Activated CD4-positive, alpha-beta memory T cell treated with anti-CD3 and anti-CD28 coated beads for 36 hours (primary cell): ENCODE measurements around the gene BCL2. TPM values are rescaled to one million over a fixed set of nuclear protein-coding genes. Genes with fewer than 3 reads are reported as not detected.

Experiments
- CTCF ChIA-PET: fragments of 350-600 bp; sonication (Branson Sonifier 250); formaldehyde crosslinking; loops from one replicate; lab custom pipeline; 2021; ENCODE audit warnings: antibody characterized with exemption, inconsistent platforms; lab: Charles Lee
- POLR2A ChIA-PET: fragments of 350-600 bp; sonication (Branson Sonifier 250); formaldehyde crosslinking; loops from one replicate; lab custom pipeline; 2021; ENCODE audit warnings: antibody characterized with exemption; lab: Charles Lee
- DNase-seq: peaks from one replicate; pipeline ENCODE4 v3.0.0-alpha.2; 2020
- H3K27ac Mint-ChIP-seq: one replicate; pipeline ENCODE4 v1.8.0; 2021; ENCODE audit warnings: mixed read lengths
- H3K27me3 Mint-ChIP-seq: one replicate; pipeline ENCODE4 v1.8.0; 2021; ENCODE audit warnings: mixed read lengths
- H3K36me3 Mint-ChIP-seq: one replicate; pipeline ENCODE4 v1.8.0; 2021; ENCODE audit warnings: mixed read lengths
- H3K4me1 Mint-ChIP-seq: one replicate; pipeline ENCODE4 v1.8.0; 2021; ENCODE audit warnings: low read depth, mixed read lengths
- H3K4me3 Mint-ChIP-seq: one replicate; pipeline ENCODE4 v1.8.0; 2021; ENCODE audit warnings: mild to moderate bottlenecking, mixed read lengths
- H3K9me3 Mint-ChIP-seq: one replicate; pipeline ENCODE4 v1.8.0; 2021; ENCODE audit warnings: mixed read lengths
- intact Hi-C: fragments of 100-400 bp; cut with micrococcal nuclease; formaldehyde crosslinking; loops from one replicate; pipeline ENCODE4 v1.15.1; 2023
- total RNA-seq, 2 experiments: library from RNA; stranded (reverse); gene quantifications; one replicate each; pipeline ENCODE4 v1.2.3, GENCODE V29; 2021

BCL2 gene
- total RNA-seq, 2 experiments from 2014 or later, result 66.9 to 67.9 TPM

DNA sequence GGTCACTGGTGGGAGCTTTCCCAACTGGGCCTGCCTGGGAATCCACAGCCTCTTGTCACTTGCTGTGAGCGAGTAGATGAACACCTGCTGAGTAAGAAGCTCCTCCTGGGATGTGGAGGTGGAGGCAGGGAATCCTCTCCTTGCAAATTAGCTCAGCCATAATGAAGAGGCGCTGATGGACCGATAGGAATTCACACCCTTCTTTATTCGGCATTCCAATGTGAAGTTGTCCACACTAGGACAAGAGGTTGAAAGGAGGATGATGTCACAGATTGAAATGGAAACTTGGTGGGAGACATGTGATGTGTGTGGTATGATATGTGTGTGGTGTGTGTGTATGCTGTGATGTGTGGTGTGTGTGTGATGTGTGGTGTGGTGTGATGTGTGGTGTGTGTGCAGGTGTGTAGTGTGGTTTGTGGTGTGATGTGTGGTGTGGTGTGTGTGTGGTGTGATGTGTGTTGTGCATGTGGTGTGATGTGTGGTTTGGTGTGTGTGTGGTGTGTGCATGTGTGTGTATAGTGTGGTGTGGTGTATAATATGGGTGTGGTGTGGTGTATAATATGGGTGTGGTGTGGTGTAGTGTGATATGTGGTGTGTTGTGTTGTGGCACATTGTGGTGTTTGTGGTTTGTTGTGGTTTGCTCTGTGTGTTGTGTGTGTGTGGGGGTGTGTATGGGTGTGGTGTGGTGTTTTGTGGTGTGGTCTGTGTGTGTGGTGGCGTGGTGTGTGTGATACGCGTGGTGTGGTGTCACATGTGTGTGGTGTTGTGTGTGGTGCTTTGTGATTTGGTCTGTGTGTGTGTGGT, 216.4 kb downstream of the BCL2 start:
- no peak for DNase-seq
- Mint-ChIP-seq H3K36me3 (no peaks in the 10 kb centered on the region), H3K27me3 (peaks cover 3% of the 10 kb centered on the region), H3K9me3 (peaks cover 2% of the 10 kb centered on the region), H3K4me1 (peaks cover 56% of the 10 kb centered on the region), H3K27ac (no peak overlapping the region), H3K4me3 (peak overlapping the region; percentile 11)
- ChIA-PET CTCF (no interaction called here), POLR2A (interaction anchor here (0.6 to 0.7 kb wide), 2 partner anchors 25 to 61 kb away, joined by 3 to 4 read pairs; no protein-coding TSS in a partner anchor)
- intact Hi-C loops, result no loop called here

DNA sequence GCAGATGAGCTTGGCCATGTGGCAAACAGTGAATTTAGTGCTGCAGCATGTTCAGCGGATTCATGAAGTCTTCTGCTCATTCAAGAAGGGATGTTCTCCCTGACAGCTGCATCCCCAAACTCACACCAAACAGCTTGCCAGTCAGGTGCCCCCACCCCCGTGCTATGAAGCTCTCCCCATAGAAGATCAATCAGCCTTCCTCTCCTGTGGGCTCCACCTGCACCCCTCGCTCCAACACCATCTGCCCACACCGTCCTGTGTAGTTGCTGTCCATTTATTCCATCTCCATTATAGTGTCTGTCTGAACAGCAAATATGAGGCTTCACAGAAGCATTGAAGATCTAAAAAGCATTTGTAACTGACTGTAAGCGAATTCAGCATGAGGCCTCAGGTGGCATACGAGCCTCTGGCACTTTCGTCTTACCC, 218.9 kb downstream of the BCL2 start:
- no peak overlapping the region for H3K4me3 Mint-ChIP-seq
- no peaks in the 10 kb centered on the region for H3K36me3 Mint-ChIP-seq
- peaks cover 43% of the 10 kb centered on the region for H3K4me1 Mint-ChIP-seq
- H3K9me3 Mint-ChIP-seq, result peaks cover 2% of the 10 kb centered on the region
- H3K27ac Mint-ChIP-seq, result no peak overlapping the region
- intact Hi-C loops, result no loop called here
- ChIA-PET POLR2A (no interaction called here), CTCF (interaction anchor here (1.2 to 1.5 kb wide), 2 partner anchors 77 to 217 kb away, joined by 3 read pairs; no protein-coding TSS in a partner anchor)
- H3K27me3 Mint-ChIP-seq, result peaks cover 5% of the 10 kb centered on the region
- DNase-seq, result no peak

DNA sequence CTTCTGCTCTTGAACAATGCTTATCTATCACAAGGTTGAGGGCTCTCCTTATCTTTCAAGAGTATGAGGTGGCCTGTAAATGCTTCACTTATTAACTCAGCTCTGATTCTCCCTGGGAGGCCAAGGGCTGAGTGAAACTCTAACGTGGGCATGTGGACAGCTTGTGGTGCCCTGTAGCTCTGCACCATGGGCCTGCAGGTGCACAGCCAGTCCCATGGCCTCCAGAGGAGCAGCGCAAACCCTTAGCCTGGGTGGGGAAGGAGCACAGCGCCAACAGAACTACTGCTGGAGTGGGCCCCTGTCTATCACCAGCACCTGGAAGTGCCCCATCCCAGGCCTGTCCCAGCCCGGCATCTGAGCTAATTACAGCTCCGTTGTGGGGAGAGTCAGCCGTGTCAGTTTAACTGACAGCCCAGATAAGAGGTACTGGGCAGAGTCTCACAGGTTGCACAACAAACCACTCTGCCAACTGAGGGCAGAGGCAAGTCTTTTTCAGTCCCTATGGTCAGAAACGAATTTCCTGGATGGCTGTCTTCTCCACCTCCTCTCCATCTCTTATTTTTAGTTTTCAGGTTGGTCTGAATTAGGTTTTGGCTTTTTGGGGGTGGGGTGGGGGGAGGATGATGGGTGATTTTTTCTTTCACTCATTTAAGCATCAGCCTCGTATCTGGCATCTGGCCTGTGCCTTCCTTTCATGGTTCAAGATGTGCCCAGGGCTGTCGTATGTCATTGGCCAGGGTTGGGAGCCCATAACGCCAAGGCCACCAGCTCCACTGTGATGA, 219.5 kb downstream of the BCL2 start:
- H3K27me3 Mint-ChIP-seq, result peaks cover 5% of the 10 kb centered on the region
- H3K36me3 Mint-ChIP-seq, result no peaks in the 10 kb centered on the region
- ChIA-PET CTCF (interaction anchor here (1.2 to 1.5 kb wide), 3 partner anchors 77 to 218 kb away, joined by 3 read pairs; no protein-coding TSS in a partner anchor), POLR2A (no interaction called here)
- intact Hi-C loops, result no loop called here
- H3K4me1 Mint-ChIP-seq, result peaks cover 43% of the 10 kb centered on the region
- H3K4me3 Mint-ChIP-seq, result no peak overlapping the region
- H3K9me3 Mint-ChIP-seq, result no peaks in the 10 kb centered on the region
- DNase-seq, result no peak
- H3K27ac Mint-ChIP-seq, result no peak overlapping the region

DNA sequence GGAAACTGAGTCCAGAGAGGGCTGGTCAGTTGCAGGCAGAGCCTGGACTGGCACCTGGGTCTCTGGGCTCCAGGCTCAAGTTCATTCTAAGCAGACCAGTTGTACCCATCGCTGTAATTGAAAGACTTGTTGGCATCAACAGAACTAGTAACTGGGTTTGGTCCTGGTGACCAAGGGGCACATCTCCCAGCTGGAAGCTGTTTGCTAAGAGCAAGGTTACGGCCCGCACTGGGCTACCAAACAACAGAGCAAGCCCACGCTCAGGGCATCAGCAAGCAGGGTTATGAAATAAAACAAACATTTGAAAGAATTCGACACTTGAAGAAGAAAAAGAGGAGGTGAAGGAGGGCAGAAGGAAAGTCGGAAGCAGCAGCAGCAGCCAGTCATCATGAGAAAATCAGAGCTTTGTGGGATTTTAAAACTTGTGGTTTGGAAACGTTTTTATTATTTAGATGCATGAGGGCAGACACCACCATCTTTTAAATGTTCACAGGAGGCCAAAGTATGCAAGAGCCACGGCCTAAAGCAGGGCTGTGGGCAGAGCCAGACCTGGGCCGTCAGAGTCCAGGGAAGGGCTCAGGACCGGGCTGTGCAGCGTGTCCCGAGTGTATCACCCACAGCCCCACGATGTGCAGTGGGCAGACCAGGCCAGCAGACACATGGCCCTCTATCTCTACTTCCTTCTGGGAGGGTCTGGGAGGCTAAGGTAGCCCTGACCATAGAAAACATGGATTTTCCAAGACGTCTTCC, 220.3 kb downstream of the BCL2 start:
- Mint-ChIP-seq H3K4me3 (no peak overlapping the region), H3K9me3 (no peaks in the 10 kb centered on the region), H3K36me3 (no peaks in the 10 kb centered on the region), H3K27ac (no peak overlapping the region), H3K27me3 (peaks cover 5% of the 10 kb centered on the region), H3K4me1 (peaks cover 43% of the 10 kb centered on the region)
- ChIA-PET POLR2A (no interaction called here), CTCF (interaction anchor here (1.5 kb wide), 1 partner anchor 82 kb away, joined by 3 read pairs; no protein-coding TSS in a partner anchor)
- intact Hi-C loops, result no loop called here
- DNase-seq, result no peak

DNA sequence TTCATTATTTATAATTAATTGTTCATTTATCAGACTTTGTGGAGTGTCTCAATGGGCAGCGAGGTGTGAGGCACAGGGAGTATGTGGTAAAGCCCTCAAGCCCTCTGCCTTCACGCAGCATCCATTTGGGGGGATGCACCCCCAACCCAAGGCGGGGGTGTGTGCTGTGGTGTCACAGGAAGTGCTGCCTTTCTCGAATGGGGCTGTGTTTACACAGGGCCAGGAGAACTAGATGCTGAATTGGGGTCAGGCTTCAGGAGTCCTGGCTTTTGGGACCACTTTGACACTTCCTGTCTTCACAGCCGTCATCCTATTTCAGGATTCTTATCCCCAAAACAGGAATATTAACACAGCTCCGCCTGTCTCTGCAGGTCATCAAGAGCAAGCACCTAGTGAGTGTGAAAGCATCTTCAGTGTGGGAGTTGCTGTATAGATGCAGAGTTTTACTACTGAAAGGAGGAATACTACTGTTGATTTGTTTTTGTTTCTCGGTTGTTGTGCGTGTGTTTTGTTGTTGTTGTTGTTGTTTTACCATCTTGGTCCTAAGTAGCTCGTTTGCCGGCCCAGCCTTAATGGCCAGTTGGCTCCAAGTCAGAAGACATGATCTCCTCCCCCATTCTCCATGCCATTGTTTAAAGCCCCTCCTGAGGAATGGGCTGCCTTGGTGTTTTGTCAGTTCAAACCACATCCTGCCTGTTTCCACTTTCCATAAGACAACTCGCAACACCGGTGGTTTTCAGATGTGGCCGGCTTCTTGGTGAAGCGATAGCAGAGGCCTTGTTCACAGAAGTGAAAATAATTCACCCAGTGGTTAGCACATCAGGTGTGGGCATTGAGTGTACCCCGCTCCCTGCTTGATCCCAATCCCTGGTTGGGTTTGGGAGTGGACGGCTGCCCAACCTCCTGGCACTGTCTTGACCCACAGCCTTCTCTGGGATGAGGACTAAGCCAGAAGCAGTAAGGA, 221.3 kb downstream of the BCL2 start:
- CTCF ChIA-PET, result interaction anchor here (0.6 to 1.5 kb wide), 2 partner anchors 9 to 81 kb away, joined by 3 read pairs; no protein-coding TSS in a partner anchor
- H3K36me3 Mint-ChIP-seq, result no peaks in the 10 kb centered on the region
- peaks cover 42% of the 10 kb centered on the region for H3K4me1 Mint-ChIP-seq

DNA sequence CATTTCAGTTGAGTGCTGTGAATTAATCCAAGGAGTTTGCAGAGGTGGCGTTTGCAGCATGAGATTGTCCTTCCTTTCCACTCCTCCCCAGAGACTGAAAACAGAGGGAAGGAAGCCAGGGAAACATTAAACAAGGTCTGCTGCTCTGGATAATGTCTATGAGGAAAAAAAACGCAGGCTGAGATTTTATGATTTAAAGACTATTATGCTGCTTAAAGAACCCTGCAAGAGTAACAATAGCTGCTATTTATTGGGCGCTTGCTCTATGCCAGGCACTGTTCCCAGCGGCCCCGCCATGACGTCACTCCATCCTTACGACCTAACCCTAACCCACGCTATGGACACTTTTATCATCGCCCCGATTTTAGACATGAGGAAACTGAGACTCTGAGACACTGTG, 222.4 kb downstream of the BCL2 start:
- Mint-ChIP-seq H3K36me3 (no peaks in the 10 kb centered on the region), H3K4me3 (no peak overlapping the region), H3K4me1 (peaks cover 38% of the 10 kb centered on the region), H3K9me3 (no peaks in the 10 kb centered on the region), H3K27me3 (peaks cover 5% of the 10 kb centered on the region), H3K27ac (no peak overlapping the region)
- intact Hi-C loops, result no loop called here
- DNase-seq, result no peak
- POLR2A ChIA-PET, result no interaction called here
- CTCF ChIA-PET, result interaction anchor here (1.8 kb wide), 1 partner anchor 80 kb away, joined by 6 read pairs; no protein-coding TSS in a partner anchor

More for the DNA sequence above, 221.3 kb downstream of the BCL2 start:
- Mint-ChIP-seq H3K4me3 (no peak overlapping the region), H3K9me3 (no peaks in the 10 kb centered on the region), H3K27me3 (peaks cover 5% of the 10 kb centered on the region), H3K27ac (no peak overlapping the region)
- intact Hi-C loops, result no loop called here
- DNase-seq, result peak; percentile 71
- POLR2A ChIA-PET, result no interaction called here

DNA sequence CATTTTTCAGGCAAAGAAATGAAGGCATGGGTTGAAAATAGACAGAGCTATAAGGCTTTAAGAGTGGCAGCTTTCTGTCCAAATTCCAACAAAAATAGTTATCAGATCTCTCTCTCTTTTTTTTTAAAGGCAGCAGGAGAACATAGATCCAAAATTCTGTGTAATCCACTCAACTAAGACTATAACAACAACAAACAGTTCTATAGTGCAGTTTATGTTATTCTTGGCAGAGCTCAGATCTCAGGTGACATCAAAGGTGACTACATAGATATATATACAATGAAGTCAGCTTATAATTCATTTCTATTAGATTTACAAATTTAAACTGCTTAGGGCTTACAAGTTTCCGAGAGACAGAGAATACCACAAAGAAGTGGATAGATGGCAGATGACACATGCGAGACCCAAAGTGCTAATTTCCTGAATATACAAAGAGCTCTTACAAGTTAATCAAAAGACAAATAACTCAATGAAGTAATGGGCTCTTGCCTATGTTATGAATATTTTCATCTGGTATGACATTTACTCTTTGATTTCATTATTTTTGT, 223.2 kb downstream of the BCL2 start:
- CTCF ChIA-PET, result interaction anchor here (1.3 to 1.8 kb wide), 2 partner anchors 11 to 80 kb away, joined by 3 to 6 read pairs; no protein-coding TSS in a partner anchor
- H3K9me3 Mint-ChIP-seq, result no peaks in the 10 kb centered on the region
- intact Hi-C loops, result no loop called here

DNA sequence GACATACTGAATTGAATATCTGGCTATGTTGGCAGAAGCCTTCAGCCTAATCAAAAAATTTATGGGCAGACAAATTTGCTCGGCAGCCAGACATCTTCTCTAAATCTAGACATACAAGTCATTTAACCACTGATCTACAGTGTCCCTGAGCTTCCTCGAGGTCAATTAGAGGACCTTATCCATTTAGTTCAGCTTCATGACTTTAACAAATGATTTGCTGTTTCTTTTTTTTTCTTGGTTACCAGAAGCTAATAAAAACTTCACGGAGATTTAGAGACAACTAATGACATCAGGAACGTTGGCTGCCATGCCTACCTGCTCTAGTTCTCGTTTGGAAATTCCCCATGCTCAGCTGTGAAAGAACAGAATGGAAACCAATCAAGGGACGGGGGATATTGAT, 223.8 kb downstream of the BCL2 start:
- DNase-seq, result no peak
- intact Hi-C loops, result no loop called here
- ChIA-PET CTCF (interaction anchor here (1.3 to 1.8 kb wide), 2 partner anchors 11 to 79 kb away, joined by 3 to 6 read pairs; no protein-coding TSS in a partner anchor), POLR2A (no interaction called here)
- Mint-ChIP-seq H3K27ac (no peak overlapping the region), H3K9me3 (no peaks in the 10 kb centered on the region), H3K36me3 (no peaks in the 10 kb centered on the region), H3K4me3 (no peak overlapping the region), H3K27me3 (peaks cover 4% of the 10 kb centered on the region), H3K4me1 (peaks cover 32% of the 10 kb centered on the region)

More for the DNA sequence above, 223.2 kb downstream of the BCL2 start:
- DNase-seq, result no peak
- POLR2A ChIA-PET, result no interaction called here
- no peak overlapping the region for H3K27ac Mint-ChIP-seq
- peaks cover 5% of the 10 kb centered on the region for H3K27me3 Mint-ChIP-seq
- no peak overlapping the region for H3K4me3 Mint-ChIP-seq
- H3K4me1 Mint-ChIP-seq, result peaks cover 34% of the 10 kb centered on the region
- H3K36me3 Mint-ChIP-seq, result no peaks in the 10 kb centered on the region

DNA sequence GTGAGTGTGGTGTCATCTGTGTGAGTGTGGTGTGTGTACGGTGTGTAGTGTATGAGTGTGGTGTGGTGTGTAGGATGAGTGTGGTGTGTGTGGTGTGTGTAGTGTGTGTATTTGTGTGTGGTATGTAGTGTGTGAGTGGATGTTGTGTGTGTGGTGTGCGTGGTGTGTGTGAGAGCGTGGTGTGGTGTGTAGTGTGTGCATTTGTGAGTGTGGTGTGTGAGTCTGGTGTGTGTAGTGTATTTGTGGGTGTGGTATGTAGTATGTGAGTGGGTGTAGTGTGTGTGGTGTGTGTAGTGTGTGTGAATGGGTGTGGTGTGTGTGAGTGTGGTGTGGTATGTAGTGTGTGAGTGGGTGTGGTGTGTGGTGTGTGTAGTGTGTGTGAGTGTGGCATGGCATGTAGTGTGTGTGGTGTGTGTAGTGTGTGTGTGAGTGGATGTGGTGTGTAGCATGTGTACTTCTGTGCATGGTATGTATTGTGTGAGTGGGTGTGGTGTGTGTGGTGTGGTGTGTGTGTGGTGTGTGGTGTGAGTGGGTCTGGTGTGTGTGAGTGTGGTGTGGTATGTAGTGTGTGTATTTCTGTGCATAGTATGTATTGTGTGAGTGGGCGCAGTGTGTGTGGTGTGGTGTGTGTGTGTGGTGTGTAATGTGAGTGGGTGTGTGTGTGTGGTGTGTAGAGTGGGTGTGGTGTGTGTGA, 227.8 kb downstream of the BCL2 start:
- ChIA-PET CTCF (no interaction called here), POLR2A (no interaction called here)
- Mint-ChIP-seq H3K27me3 (peaks cover 6% of the 10 kb centered on the region), H3K4me1 (no peaks in the 10 kb centered on the region), H3K27ac (no peak overlapping the region), H3K4me3 (no peak overlapping the region), H3K36me3 (no peaks in the 10 kb centered on the region), H3K9me3 (no peaks in the 10 kb centered on the region)
- intact Hi-C loops, result no loop called here
- no peak for DNase-seq

DNA sequence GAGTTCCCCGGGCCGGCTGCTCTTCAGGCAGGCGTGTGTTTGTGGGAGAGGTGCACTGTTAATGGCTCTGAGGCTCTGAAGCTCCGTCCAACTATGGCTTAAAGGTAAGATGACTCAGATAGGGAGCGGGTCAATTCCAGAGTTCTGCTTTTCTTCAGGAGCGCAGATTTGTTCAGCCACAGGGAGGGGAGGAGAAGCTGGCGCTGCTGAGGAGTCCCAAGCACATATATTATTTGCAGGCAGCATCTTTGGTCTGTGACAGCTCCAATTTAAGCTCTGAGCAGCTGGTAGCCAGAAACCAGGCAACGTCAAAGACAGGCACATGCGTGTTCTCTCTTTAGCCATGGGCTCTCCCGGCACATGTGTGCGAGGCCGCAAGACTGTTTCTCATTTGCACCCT, 229.2 kb downstream of the BCL2 start:
- DNase-seq, result no peak
- Mint-ChIP-seq H3K4me1 (peaks cover 2% of the 10 kb centered on the region), H3K27me3 (peaks cover 4% of the 10 kb centered on the region), H3K9me3 (no peaks in the 10 kb centered on the region), H3K27ac (no peak overlapping the region), H3K36me3 (no peaks in the 10 kb centered on the region), H3K4me3 (no peak overlapping the region)
- ChIA-PET CTCF (no interaction called here), POLR2A (no interaction called here)
- intact Hi-C loops, result no loop called here
